Thyroid gland (tissue), 4 donors: ENCODE results near the gene ADGRF5. TPM values are rescaled to one million over a fixed set of nuclear protein-coding genes. Genes with fewer than 3 reads are reported as not detected.

Experiments
- DNase-seq, 2 donors: peaks; one replicate each; pipeline ENCODE4 v3.0.0-alpha.2; 2019
- H3K27ac ChIP-seq, 3 donors: fragments of 200-600 bp; sonication (generic); 1 replicate in 2 of 3; 2 replicates in 1 of 3; pipeline ENCODE4 v1.5.1; 2016 to 2019; ENCODE audit warnings: mild to moderate bottlenecking in 1 of 3, moderate library complexity in 1 of 3
- H3K27me3 ChIP-seq: fragments of 200-600 bp; sonication (generic); one replicate; pipeline ENCODE4 v1.5.1; 2019
- H3K36me3 ChIP-seq, 2 donors: fragments of 200-600 bp; sonication (generic); one replicate each; pipeline ENCODE4 v1.5.1; 2016 to 2019
- H3K4me1 ChIP-seq, 2 donors: fragments of 200-600 bp; sonication (generic); one replicate each; pipeline ENCODE4 v1.5.1; 2017 to 2019
- H3K4me3 ChIP-seq, 3 donors: fragments of 200-600 bp; sonication (generic); replicated peaks in 1 of 3; 1 replicate in 2 of 3; 2 replicates in 1 of 3; pipeline ENCODE4 v1.5.1; 2016; ENCODE audit warnings: mild to moderate bottlenecking in 1 of 3
- H3K9me3 ChIP-seq: fragments of 200-600 bp; sonication (generic); one replicate; pipeline ENCODE4 v1.5.1; 2017
- POLR2A ChIP-seq, 2 donors: fragments of 450-650 bp; IDR thresholded peaks; one replicate each; pipeline ENCODE4 v1.6.1; 2017; ENCODE audit warnings: antibody characterized with exemption in 2 of 2, mild to moderate bottlenecking in 2 of 2, moderate library complexity in 1 of 2
- WGBS, 2 donors: methylation state at CpG; one replicate each; pipeline ENCODE4 v1.1.5; 2017; 5-methylcytosine and 5-hydroxymethylcytosine counted together
- intact Hi-C: fragments of 100-400 bp; cut with DNase I; formaldehyde crosslinking; loops from one replicate; pipeline ENCODE4 v1.15.1; 2023
- total RNA-seq, 4 donors: library from RNA; depleted of rRNA; stranded (reverse); fragments of >200 nt; gene quantifications; one replicate each; pipeline ENCODE4 v1.2.3, GENCODE V29; 2016
- TF ChIP-seq, protein P1 (sequence below), 6 experiments: fragments of 200-600 bp in 3 of 6; fragments of 450-650 bp in 3 of 6; sonication (generic) in 3 of 6; IDR thresholded peaks; one replicate each; pipeline ENCODE4 v1.5.1; 2016 to 2019; ENCODE audit warnings: antibody characterized with exemption in 6 of 6, mild to moderate bottlenecking in 2 of 6, inconsistent platforms in 1 of 6, moderate library complexity in 1 of 6

The ADGRF5 gene
- 10 to 100 TPM; 33.2 to 85.3 (median 51.2) TPM for total RNA-seq

DNA sequence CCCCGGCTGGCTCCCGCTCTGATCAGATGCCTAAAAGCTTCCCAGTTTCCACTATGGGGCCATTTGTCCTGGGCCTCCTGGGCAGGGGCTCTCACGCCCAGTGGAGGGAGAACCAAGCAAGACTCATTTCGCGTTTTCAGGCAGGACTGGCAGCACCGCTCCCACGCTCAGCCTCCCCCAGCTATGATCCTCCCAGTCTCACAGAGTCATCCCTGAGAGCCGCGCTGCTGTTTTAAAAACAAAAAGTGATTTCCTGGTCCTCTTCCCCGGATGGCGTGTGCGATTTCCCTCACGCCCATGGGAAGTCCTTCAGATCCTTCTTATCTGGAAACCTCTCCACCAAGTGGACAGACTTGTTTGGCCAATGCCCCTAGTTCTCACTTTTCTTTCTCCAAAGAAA lies at the start of gene ADGRF5:
Gene ADGRF5, minus strand, starts transcription at position 208 of the 400 bp plus-strand sequence. CDS start 15,176 bp downstream, outside the sequence.
- intact Hi-C loops, result no loop called here
- peak within 1 kb of the TSS in 2 of 3 donors; percentile 10 to 41 for H3K4me3 ChIP-seq
- H3K27ac ChIP-seq, result peak within 1 kb of the TSS; percentile 16 to 77 (median 53)
- peak; percentile 46 to 50 for DNase-seq
- TF ChIP-seq, protein P1, sequence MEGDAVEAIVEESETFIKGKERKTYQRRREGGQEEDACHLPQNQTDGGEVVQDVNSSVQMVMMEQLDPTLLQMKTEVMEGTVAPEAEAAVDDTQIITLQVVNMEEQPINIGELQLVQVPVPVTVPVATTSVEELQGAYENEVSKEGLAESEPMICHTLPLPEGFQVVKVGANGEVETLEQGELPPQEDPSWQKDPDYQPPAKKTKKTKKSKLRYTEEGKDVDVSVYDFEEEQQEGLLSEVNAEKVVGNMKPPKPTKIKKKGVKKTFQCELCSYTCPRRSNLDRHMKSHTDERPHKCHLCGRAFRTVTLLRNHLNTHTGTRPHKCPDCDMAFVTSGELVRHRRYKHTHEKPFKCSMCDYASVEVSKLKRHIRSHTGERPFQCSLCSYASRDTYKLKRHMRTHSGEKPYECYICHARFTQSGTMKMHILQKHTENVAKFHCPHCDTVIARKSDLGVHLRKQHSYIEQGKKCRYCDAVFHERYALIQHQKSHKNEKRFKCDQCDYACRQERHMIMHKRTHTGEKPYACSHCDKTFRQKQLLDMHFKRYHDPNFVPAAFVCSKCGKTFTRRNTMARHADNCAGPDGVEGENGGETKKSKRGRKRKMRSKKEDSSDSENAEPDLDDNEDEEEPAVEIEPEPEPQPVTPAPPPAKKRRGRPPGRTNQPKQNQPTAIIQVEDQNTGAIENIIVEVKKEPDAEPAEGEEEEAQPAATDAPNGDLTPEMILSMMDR (IDR thresholded peaks at IDR 0.05), result no peak
- peak in 1 of 2 donors; percentile 42 for TF ChIP-seq POLR2A (IDR thresholded peaks at IDR 0.05)
- WGBS, 2 donors, result 24 to 30% methylated on average over 12 to 13 of the region's 13 CpGs
- H3K9me3 ChIP-seq, result no peaks in the 10 kb centered on the region
- H3K4me1 ChIP-seq, result peaks cover 15 to 21% of the 10 kb centered on the region in 2 donors
- no peaks in the 10 kb centered on the region for H3K27me3 ChIP-seq
- no peaks in the 10 kb centered on the region for H3K36me3 ChIP-seq

GRCh38 chr6:46969206-46969605 lies 47.5 kb upstream of the ADGRF5 start:
- no peaks in the 10 kb centered on the region for H3K36me3 ChIP-seq
- no peaks in the 10 kb centered on the region for H3K9me3 ChIP-seq
- H3K27me3 ChIP-seq, result no peaks in the 10 kb centered on the region
- H3K4me1 ChIP-seq, result peaks cover 0 to 6% of the 10 kb centered on the region in 2 donors
- intact Hi-C loops, result no loop called here
- H3K4me3 ChIP-seq, result no peak overlapping the region
- TF ChIP-seq POLR2A (IDR thresholded peaks at IDR 0.05), result no peak
- WGBS, 2 donors, result 57 to 58% methylated on average over 1 of the region's 1 CpG
- H3K27ac ChIP-seq, result no peak overlapping the region
- DNase-seq, result no peak

DNA sequence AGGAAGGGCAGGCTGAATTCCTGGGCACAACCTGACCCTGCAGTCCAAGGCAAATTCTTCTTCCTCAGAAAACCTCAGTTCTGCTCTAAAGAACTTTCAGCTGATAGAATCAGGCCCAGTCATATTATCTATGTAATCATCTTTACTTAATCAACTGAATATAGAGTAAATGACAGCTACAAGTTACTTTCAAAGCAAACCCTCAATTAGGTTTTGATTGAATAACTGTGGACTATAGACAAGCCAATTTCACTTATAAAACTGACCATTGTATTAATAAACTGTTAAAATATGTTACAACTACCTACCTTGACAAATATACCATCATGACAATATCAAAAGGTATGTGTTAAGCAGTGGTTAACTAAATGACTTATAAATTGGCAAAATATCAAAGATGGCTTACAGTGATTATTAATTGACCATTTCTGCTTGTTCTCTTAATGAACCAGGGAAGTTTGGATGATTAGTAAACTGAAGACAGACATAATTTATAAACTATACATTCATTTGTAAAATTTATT lies 46.1 kb upstream of the ADGRF5 start:
- Histone ChIP-seq H3K27ac (no peak overlapping the region), H3K27me3 (no peaks in the 10 kb centered on the region), H3K9me3 (no peaks in the 10 kb centered on the region), H3K4me1 (peaks cover 0 to 5% of the 10 kb centered on the region in 2 donors), H3K4me3 (no peak overlapping the region), H3K36me3 (no peaks in the 10 kb centered on the region)
- no peak for TF ChIP-seq POLR2A (IDR thresholded peaks at IDR 0.05)
- TF ChIP-seq, protein P1 (IDR thresholded peaks at IDR 0.05), result no peak
- no peak for DNase-seq
- intact Hi-C loops, result no loop called here

- no peak for DNase-seq
- no peak overlapping the region for H3K4me3 ChIP-seq
- H3K27me3 ChIP-seq, result no peaks in the 10 kb centered on the region
- H3K4me1 ChIP-seq, result no peaks in the 10 kb centered on the region
- 65 to 76% methylated on average over 12 of the region's 12 CpGs for WGBS, 2 donors
- no peak for TF ChIP-seq POLR2A (IDR thresholded peaks at IDR 0.05)
- TF ChIP-seq, protein P1 (IDR thresholded peaks at IDR 0.05), result no peak
- no peaks in the 10 kb centered on the region for H3K36me3 ChIP-seq
- H3K27ac ChIP-seq, result no peak overlapping the region
- intact Hi-C loops, result no loop called here
- no peaks in the 10 kb centered on the region for H3K9me3 ChIP-seq
These were observed 43.2 kb upstream of the ADGRF5 start for GRCh38 chr6:46964716-46965519.

DNA sequence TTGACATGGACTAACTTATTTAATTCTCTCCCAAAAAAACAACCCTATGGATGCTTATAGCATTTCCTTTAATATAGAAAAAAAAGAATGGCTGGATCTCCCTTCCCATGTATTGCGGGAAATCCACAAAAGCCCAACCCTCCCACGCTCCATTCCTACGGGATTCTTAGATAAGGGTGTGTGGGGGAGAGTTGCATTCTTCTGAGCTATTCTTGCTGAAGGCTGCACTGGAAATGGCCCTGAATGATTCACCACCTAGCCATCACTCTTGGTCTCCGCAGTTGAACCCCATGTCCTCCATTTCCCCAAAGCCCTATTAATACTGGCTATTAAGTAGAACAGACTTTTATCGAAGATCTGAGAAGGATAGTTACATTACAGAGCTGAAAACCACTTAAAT lies 41.9 kb upstream of the ADGRF5 start:
- H3K36me3 ChIP-seq, result no peaks in the 10 kb centered on the region
- 67 to 84% methylated on average over 5 of the region's 5 CpGs for WGBS, 2 donors
- TF ChIP-seq, protein P1 (IDR thresholded peaks at IDR 0.05), result no peak
- no peak for TF ChIP-seq POLR2A (IDR thresholded peaks at IDR 0.05)
- intact Hi-C loops, result no loop called here
- no peaks in the 10 kb centered on the region for H3K4me1 ChIP-seq
- H3K4me3 ChIP-seq, result no peak overlapping the region
- no peaks in the 10 kb centered on the region for H3K9me3 ChIP-seq
- H3K27me3 ChIP-seq, result no peaks in the 10 kb centered on the region
- no peak overlapping the region for H3K27ac ChIP-seq
- no peak for DNase-seq
